ENCODE measurements around the gene POLDIP3. TPM values are rescaled to one million over a fixed set of nuclear protein-coding genes. Genes with fewer than 3 reads are reported as not detected.

The POLDIP3 gene
- total and polyA plus RNA-seq, 5 donors: 20.8 to 44.7 (median 35.5) TPM

DNA sequence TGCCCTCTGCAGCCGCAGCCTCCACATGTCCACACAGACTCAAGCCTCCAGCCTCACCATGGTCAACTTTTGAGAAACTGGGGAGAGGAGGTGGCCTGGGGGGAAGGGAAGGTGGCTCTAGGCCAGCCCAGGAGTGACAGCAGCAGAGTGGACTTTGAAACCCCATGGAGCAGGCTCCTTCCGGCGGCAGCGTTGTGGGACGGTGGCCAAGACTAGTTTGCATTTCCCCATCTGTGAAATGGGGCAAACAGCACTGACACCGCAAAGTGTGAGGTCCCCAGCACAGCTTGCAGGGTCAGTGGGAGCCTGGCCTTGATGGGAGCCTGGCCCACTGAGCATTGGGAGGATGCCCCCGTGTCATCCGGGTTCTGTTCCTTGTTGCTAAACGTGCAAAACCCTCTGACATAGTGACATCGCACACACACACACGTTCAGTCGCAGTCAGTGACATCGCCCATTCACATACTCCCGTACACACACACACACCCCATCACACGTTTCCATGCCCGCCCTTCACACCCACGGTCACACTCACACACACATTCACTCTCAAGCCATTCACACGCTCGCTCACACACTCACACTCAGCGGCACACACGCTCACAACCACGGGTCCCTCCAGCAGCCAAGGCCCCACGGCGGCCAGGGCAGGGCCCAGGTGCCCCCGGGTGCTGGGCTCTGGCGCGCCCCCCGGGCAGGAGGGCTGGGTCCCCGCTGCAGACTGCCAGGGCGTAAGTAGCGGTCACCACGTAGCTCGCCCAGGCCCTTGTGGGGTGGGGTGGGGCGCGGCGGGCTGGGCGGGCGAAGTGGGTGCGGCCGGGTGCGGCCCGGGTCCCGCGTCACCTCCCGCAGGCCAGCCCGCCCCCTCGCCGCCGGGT is 33.9 kb upstream of the POLDIP3 start:
- peak; percentile 74 to 88 (median 88) for DNase-seq
- Histone ChIP-seq H3K4me3 (ENCODE audit: low read length) (peak overlapping the region; percentile 79), H3K27ac (ENCODE audit: low read length) (peak overlapping the region; percentile 87), H3K27me3 (ENCODE audit: control insufficient read depth, insufficient read depth) (no peaks in the 10 kb centered on the region), H3K9me3 (ENCODE audit: control insufficient read depth, low read length) (no peaks in the 10 kb centered on the region), H3K4me1 (ENCODE audit: control insufficient read depth, insufficient read depth, low read length) (peaks cover 30% of the 10 kb centered on the region)
- 2% methylated on average over 45 of the region's 49 CpGs for WGBS
- ATAC-seq: peak; percentile 45 to 55
- intact Hi-C loops (cut with DNase I): no loop called here

DNA sequence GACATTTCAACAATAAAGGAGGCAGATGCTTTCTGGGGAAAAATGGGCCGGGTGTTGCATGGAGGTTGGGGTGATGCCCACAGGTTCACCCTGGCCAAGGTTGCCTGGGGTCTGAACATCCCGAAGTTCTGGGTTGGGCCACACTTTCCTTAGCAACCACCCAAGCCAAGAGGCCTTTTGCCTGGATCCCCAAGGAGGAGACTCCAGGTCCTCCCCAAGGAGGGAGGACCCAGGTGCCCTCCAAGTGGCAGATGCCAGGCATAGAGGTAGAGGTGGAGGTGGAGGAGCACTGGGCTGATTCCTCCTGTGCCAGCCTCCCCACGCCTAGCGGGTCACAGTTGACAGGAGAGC is 33.3 kb upstream of the POLDIP3 start:
- no peaks in the 10 kb centered on the region for H3K9me3 ChIP-seq (ENCODE audit: control insufficient read depth, low read length)
- peak overlapping the region; percentile 87 for H3K27ac ChIP-seq (ENCODE audit: low read length)
- peaks cover 34% of the 10 kb centered on the region for H3K4me1 ChIP-seq (ENCODE audit: control insufficient read depth, insufficient read depth, low read length)
- H3K27me3 ChIP-seq (ENCODE audit: control insufficient read depth, insufficient read depth): no peaks in the 10 kb centered on the region
- no peak for ATAC-seq
- peak overlapping the region; percentile 79 for H3K4me3 ChIP-seq (ENCODE audit: low read length)
- intact Hi-C loops (cut with DNase I): no loop called here
- 62% methylated on average over 4 of the region's 4 CpGs for WGBS
- DNase-seq: no peak

DNA sequence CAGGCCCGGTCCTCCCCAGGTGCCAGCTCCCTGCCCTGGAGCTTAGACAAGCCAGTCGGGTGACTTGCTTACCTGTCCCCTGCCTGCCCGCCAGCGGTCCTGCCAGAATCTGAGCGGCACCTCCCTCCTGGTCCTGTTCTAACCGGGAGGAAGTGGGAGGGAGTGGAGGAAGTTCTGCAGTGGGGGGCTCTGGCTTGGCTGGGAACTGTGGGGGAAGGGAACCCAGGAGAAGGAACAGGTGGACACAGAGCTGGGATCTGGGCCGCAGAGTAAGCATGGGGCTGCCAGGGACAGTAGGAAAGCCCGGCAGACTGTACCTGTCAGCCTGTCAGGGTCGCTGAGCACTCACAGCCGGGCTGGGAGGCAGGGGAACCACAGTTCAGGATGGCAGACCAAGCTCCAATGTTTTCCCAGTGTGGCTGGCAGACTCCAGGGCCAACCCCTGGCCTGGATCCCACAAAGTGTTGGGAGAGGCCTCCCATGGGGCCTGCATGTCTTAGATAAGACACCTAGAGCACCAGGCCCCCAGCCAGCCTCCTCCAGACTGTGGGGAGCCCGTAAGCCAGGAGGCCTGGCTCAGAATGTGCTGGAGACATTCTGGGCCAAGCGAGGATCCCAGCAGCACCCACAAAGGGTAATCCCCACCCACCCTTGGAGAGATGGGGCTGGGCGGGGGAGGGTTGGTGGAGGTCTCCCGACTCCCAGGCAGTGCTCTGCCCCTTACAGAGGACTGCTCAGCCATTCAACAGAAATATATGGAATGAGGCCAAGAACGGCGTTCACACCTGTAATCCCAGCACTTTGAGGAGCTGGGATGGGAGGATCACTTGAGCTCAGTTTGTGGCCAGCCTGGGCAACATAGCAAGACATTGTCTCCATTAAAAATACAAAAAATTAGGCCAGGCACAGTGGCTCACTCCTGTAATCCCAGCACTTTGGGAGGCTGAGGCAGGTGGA is 32.2 kb upstream of the POLDIP3 start:
- ATAC-seq (peak; percentile 41 to 50), DNase-seq (peak; percentile 77 to 91 (median 90))
- intact Hi-C loops (cut with DNase I): no loop called here
- Histone ChIP-seq H3K27me3 (ENCODE audit: control insufficient read depth, insufficient read depth) (no peaks in the 10 kb centered on the region), H3K4me3 (ENCODE audit: low read length) (peak overlapping the region; percentile 36), H3K27ac (ENCODE audit: low read length) (peak overlapping the region; percentile 91), H3K4me1 (ENCODE audit: control insufficient read depth, insufficient read depth, low read length) (peaks cover 36% of the 10 kb centered on the region), H3K9me3 (ENCODE audit: control insufficient read depth, low read length) (no peaks in the 10 kb centered on the region)
- 24% methylated on average over 16 of the region's 16 CpGs for WGBS

GRCh38 chr22:42645938-42646568 is 31.4 kb upstream of the POLDIP3 start:
- peak in 2 of 3 donors; percentile 64 to 72 for DNase-seq
- H3K27ac ChIP-seq (ENCODE audit: low read length): peak overlapping the region; percentile 91
- peaks cover 36% of the 10 kb centered on the region for H3K4me1 ChIP-seq (ENCODE audit: control insufficient read depth, insufficient read depth, low read length)
- H3K9me3 ChIP-seq (ENCODE audit: control insufficient read depth, low read length): no peaks in the 10 kb centered on the region
- H3K4me3 ChIP-seq (ENCODE audit: low read length): peak overlapping the region; percentile 36
- H3K27me3 ChIP-seq (ENCODE audit: control insufficient read depth, insufficient read depth): no peaks in the 10 kb centered on the region
- peak in 1 of 2 donors; percentile 1 for ATAC-seq
- 40% methylated on average over 13 of the region's 13 CpGs for WGBS
- intact Hi-C loops (cut with DNase I): no loop called here

DNA sequence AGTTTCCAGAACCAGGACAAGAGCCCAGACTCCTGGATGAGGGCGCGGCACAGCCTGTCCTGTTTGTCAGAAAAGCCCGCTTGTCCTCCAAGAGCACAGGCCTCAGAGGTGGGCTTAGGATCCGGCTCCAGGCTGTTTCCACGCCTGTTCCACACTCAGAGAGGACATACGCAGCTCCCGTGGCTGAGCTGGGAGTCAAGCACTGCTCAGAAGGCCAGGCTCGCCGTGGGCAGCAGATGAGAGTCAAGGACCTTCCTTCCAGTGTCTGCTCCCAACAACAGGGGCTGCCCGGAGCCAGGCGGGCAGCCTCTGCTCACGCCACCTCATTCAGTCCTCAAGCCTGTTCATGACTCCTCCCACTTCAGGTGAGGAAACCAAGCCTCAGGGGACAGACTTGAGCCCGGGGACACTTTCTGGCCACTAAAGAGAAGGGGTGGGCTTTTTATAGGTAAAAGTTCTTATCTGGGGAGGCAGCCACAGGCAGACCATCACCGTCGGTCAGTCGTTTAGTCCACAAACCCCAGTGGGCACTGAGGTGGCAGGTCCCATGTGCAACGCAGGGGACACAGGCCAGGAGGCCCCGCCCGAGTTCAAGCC is 30.8 kb upstream of the POLDIP3 start:
- intact Hi-C loops (cut with DNase I): no loop called here
- Histone ChIP-seq H3K27me3 (ENCODE audit: control insufficient read depth, insufficient read depth) (no peaks in the 10 kb centered on the region), H3K4me1 (ENCODE audit: control insufficient read depth, insufficient read depth, low read length) (peaks cover 36% of the 10 kb centered on the region), H3K4me3 (ENCODE audit: low read length) (peak overlapping the region; percentile 14), H3K27ac (ENCODE audit: low read length) (peak overlapping the region; percentile 91), H3K9me3 (ENCODE audit: control insufficient read depth, low read length) (no peaks in the 10 kb centered on the region)
- ATAC-seq (peak in 1 of 2 donors; percentile 1), DNase-seq (peak in 2 of 3 donors; percentile 71 to 81)
- WGBS: 29% methylated on average over 19 of the region's 19 CpGs

DNA sequence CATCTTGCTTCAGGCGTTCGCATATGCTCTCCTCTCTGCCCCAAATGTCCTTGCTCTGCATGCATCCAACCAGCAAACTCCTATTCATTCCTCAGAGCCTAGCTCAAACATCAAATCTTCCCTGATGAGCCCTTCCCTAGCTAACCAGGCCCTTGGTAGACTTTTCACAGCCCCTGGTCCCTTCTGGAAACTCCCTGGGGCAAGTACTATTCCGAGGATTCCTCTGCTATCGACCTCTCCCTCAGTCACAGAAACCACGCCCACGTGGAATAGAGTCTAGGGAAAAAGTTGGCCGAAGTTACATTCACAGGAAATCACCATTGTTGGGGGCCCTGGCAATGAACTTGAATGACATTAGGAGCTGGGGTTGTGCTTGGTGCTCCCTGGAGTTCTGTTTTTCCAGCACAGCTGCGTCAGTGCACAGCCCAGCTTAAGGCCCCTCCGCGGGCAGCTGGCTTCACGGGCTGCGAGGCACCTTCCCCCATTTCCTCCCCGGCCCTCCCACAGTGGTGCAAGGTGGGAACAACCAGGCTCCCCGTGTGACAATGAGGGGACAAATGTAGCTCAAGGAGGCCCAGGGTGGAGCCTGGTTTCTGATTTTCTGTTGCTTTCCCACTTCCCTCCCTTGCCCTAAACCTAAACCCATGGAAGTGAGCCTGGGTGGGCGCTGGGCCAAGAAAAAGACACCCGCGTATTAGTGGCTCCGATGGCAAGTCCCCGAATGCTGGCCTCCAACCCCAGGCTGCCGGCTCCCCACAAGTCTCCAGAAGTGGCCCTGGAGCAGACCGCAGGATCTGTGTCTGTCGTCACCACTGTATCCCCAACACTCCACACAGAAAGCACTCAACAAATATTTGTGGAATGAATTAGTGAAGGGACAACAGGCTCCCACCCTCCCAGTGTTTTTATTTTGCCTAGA is 30.0 kb upstream of the POLDIP3 start:
- H3K9me3 ChIP-seq (ENCODE audit: control insufficient read depth, low read length): no peaks in the 10 kb centered on the region
- intact Hi-C loops (cut with DNase I): no loop called here
- ATAC-seq (peak; percentile 12 to 43), DNase-seq (peak; percentile 70 to 91 (median 85))
- H3K4me1 ChIP-seq (ENCODE audit: control insufficient read depth, insufficient read depth, low read length): peaks cover 36% of the 10 kb centered on the region
- no peaks in the 10 kb centered on the region for H3K27me3 ChIP-seq (ENCODE audit: control insufficient read depth, insufficient read depth)
- 11% methylated on average over 22 of the region's 22 CpGs for WGBS
- peak overlapping the region; percentile 91 for H3K27ac ChIP-seq (ENCODE audit: low read length)
- peak overlapping the region; percentile 14 for H3K4me3 ChIP-seq (ENCODE audit: low read length)

GRCh38 chr22:42643634-42644421 is 29.1 kb upstream of the POLDIP3 start:
- intact Hi-C loops (cut with DNase I): no loop called here
- no peak overlapping the region for H3K4me3 ChIP-seq (ENCODE audit: low read length)
- WGBS: 68% methylated on average over 14 of the region's 14 CpGs
- no peaks in the 10 kb centered on the region for H3K27me3 ChIP-seq (ENCODE audit: control insufficient read depth, insufficient read depth)
- DNase-seq (peak in 2 of 3 donors; percentile 37 to 64), ATAC-seq (no peak)
- H3K9me3 ChIP-seq (ENCODE audit: control insufficient read depth, low read length): no peaks in the 10 kb centered on the region
- peaks cover 36% of the 10 kb centered on the region for H3K4me1 ChIP-seq (ENCODE audit: control insufficient read depth, insufficient read depth, low read length)
- H3K27ac ChIP-seq (ENCODE audit: low read length): peak overlapping the region; percentile 91

GRCh38 chr22:42642806-42643633 is 28.3 kb upstream of the POLDIP3 start:
- Histone ChIP-seq H3K27ac (ENCODE audit: low read length) (peak overlapping the region; percentile 91), H3K4me1 (ENCODE audit: control insufficient read depth, insufficient read depth, low read length) (peaks cover 33% of the 10 kb centered on the region), H3K4me3 (ENCODE audit: low read length) (no peak overlapping the region), H3K9me3 (ENCODE audit: control insufficient read depth, low read length) (no peaks in the 10 kb centered on the region), H3K27me3 (ENCODE audit: control insufficient read depth, insufficient read depth) (no peaks in the 10 kb centered on the region)
- intact Hi-C loops (cut with DNase I): no loop called here
- ATAC-seq: no peak
- 59% methylated on average over 12 of the region's 12 CpGs for WGBS
- peak in 1 of 3 donors; percentile 1 for DNase-seq

All from right cardiac atrium (tissue), 5 donors.